MM.1S (cell line): Measurements from ENCODE around the gene BRD1.

Source experiments
- EZH2phosphoT487 ChIP-seq: fragments of 300-600 bp; sonication (generic); IDR thresholded peaks from 2 replicates; pipeline ENCODE4 v1.6.1; 2018; ENCODE audit warnings: antibody characterized with exemption, low read length
- TF ChIP-seq, protein P1 (sequence below): fragments of 300-600 bp; sonication (generic); IDR thresholded peaks from 2 replicates; pipeline ENCODE4 v1.5.1; 2016; ENCODE audit warnings: antibody characterized with exemption, low read length, mixed read lengths

GRCh38 chr22:49812838-49813237 is 14.8 kb downstream of the BRD1 start:
- TF ChIP-seq, protein P1, sequence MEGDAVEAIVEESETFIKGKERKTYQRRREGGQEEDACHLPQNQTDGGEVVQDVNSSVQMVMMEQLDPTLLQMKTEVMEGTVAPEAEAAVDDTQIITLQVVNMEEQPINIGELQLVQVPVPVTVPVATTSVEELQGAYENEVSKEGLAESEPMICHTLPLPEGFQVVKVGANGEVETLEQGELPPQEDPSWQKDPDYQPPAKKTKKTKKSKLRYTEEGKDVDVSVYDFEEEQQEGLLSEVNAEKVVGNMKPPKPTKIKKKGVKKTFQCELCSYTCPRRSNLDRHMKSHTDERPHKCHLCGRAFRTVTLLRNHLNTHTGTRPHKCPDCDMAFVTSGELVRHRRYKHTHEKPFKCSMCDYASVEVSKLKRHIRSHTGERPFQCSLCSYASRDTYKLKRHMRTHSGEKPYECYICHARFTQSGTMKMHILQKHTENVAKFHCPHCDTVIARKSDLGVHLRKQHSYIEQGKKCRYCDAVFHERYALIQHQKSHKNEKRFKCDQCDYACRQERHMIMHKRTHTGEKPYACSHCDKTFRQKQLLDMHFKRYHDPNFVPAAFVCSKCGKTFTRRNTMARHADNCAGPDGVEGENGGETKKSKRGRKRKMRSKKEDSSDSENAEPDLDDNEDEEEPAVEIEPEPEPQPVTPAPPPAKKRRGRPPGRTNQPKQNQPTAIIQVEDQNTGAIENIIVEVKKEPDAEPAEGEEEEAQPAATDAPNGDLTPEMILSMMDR = no peak
- no peak for TF ChIP-seq EZH2phosphoT487
